CD1c-positive myeloid dendritic cell (primary cell): ENCODE results near the gene RPP25.
"Not testable (repeated sequence)": the region's sequence is repeated elsewhere in the genome, so short reads cannot be mapped to it uniquely, and the experiment has no call there.

Source experiments
- DNase-seq: peaks from one replicate; pipeline ENCODE4 v3.0.0-alpha.2; 2016; ENCODE audit errors: extremely low spot score

The RPP25 gene

GRCh38 chr15:74962671-74963070 is 6.1 kb upstream of the RPP25 start:
- DNase-seq: no peak

GRCh38 chr15:74962219-74962618 is 5.6 kb upstream of the RPP25 start:
- no peak for DNase-seq

- DNase-seq: no peak
Observed at GRCh38 chr15:74961616-74962015, 5.0 kb upstream of the RPP25 start.

- DNase-seq: no peak
Observed at GRCh38 chr15:74960995-74961588, 4.5 kb upstream of the RPP25 start.

GRCh38 chr15:74960286-74960685 is 3.7 kb upstream of the RPP25 start:
- no peak for DNase-seq

- DNase-seq: no peak
Observed at GRCh38 chr15:74959586-74959939, 3.0 kb upstream of the RPP25 start.

- DNase-seq: no peak
Observed at GRCh38 chr15:74958908-74959585, 2.5 kb upstream of the RPP25 start.

- DNase-seq: peak; percentile 48
Observed at GRCh38 chr15:74958320-74958907, 1.8 kb upstream of the RPP25 start.

GRCh38 chr15:74957476-74958035 is 984 bp upstream of the RPP25 start:
- DNase-seq: no peak

GRCh38 chr15:74955796-74956647 is 550 bp downstream of the RPP25 start:
- peak; percentile 83 for DNase-seq

GRCh38 chr15:74955017-74955416 is 1.6 kb downstream of the RPP25 start:
- no peak for DNase-seq

- no peak for DNase-seq
Observed at GRCh38 chr15:74954515-74954914, 2.1 kb downstream of the RPP25 start.

GRCh38 chr15:74951006-74951405 is 5.6 kb downstream of the RPP25 start:
- DNase-seq: no peak

GRCh38 chr15:74950078-74950908 is 6.3 kb downstream of the RPP25 start:
- peak; percentile 86 for DNase-seq

GRCh38 chr15:74937590-74938371 is 18.8 kb downstream of the RPP25 start, which contains the start of gene COX5A:
Gene COX5A (minus strand): TSS chr15:74938073. CDS start chr15:74938014, 59 bp downstream.
- peak; percentile 99 for DNase-seq

- no peak for DNase-seq
Observed at GRCh38 chr15:74937272-74937589, 19.3 kb downstream of the RPP25 start.

- not testable (repeated sequence) for DNase-seq
Observed at GRCh38 chr15:74935193-74935592, 21.4 kb downstream of the RPP25 start.

- no peak for DNase-seq
Observed at GRCh38 chr15:74933573-74933972, 23.0 kb downstream of the RPP25 start.

GRCh38 chr15:74928771-74929198 is 27.8 kb downstream of the RPP25 start:
- no peak for DNase-seq

GRCh38 chr15:74924525-74924924 is 32.0 kb downstream of the RPP25 start:
- no peak for DNase-seq
